Measurements from ENCODE around the gene C10orf67. TPM values are rescaled to one million over a fixed set of nuclear protein-coding genes. Genes with fewer than 3 reads are reported as not detected.

The C10orf67 gene
- total RNA-seq, 1 donor: not detected

DNA sequence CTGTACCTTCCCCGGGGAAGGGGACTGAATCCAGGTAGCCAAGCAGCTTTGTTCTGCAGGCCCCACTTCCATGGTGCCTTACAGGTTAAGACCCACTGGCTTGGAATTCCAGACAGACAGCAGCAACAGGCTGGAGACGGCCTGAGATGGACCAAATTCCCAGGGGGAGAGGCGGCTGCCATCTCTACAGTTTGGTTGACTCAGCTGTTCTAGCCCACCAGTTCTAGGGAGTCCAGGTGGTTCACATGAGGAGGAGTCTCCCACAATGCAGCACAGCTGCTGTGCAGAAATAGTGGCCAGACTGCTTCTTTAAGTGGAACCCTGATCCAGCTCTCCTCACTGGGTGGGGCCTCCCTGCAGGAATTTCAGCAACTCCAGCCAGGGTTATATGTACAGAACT is 74.1 kb downstream of the C10orf67 start:
- no peaks in the 10 kb centered on the region for H3K79me2 ChIP-seq (ENCODE audit: insufficient read depth, low read length)
- no peaks in the 10 kb centered on the region for H4K20me1 ChIP-seq (ENCODE audit: insufficient read depth, low read length)
- DNase-seq (ENCODE audit: insufficient read length, low spot score, missing footprints): no peak
- no peaks in the 10 kb centered on the region for H3K9me3 ChIP-seq (ENCODE audit: low read depth, low read length)
- no peak overlapping the region for H2AFZ ChIP-seq (ENCODE audit: low read length)
- H3K27ac ChIP-seq (ENCODE audit: low read depth, low read length): no peak overlapping the region
- no peak overlapping the region for H3K4me3 ChIP-seq (ENCODE audit: insufficient read depth, low read length)
- H3K36me3 ChIP-seq (ENCODE audit: insufficient read depth, low read length): no peaks in the 10 kb centered on the region
- no peaks in the 10 kb centered on the region for H3K4me1 ChIP-seq (ENCODE audit: insufficient read depth, low read length)
- TF ChIP-seq CTCF (IDR thresholded peaks at IDR 0.05; ENCODE audit: extremely low read depth, low read depth, low read length): no peak
- no peak overlapping the region for H3K4me2 ChIP-seq (ENCODE audit: insufficient read depth, low read length)
- no peaks in the 10 kb centered on the region for H3K27me3 ChIP-seq (ENCODE audit: insufficient read depth, low read length)

- Histone ChIP-seq H3K27me3 (ENCODE audit: insufficient read depth, low read length) (no peaks in the 10 kb centered on the region), H3K4me3 (ENCODE audit: insufficient read depth, low read length) (no peak overlapping the region), H3K36me3 (ENCODE audit: insufficient read depth, low read length) (no peaks in the 10 kb centered on the region), H3K27ac (ENCODE audit: low read depth, low read length) (no peak overlapping the region), H3K9me3 (ENCODE audit: low read depth, low read length) (no peaks in the 10 kb centered on the region), H3K4me2 (ENCODE audit: insufficient read depth, low read length) (no peak overlapping the region), H3K79me2 (ENCODE audit: insufficient read depth, low read length) (no peaks in the 10 kb centered on the region), H3K4me1 (ENCODE audit: insufficient read depth, low read length) (no peaks in the 10 kb centered on the region), H2AFZ (ENCODE audit: low read length) (no peak overlapping the region), H4K20me1 (ENCODE audit: insufficient read depth, low read length) (no peaks in the 10 kb centered on the region)
- DNase-seq (ENCODE audit: insufficient read length, low spot score, missing footprints): peak; percentile 23
- no peak for TF ChIP-seq CTCF (IDR thresholded peaks at IDR 0.05; ENCODE audit: extremely low read depth, low read depth, low read length)
These were observed 81.0 kb downstream of the C10orf67 start for GRCh38 chr10:23263441-23264164.

DNA sequence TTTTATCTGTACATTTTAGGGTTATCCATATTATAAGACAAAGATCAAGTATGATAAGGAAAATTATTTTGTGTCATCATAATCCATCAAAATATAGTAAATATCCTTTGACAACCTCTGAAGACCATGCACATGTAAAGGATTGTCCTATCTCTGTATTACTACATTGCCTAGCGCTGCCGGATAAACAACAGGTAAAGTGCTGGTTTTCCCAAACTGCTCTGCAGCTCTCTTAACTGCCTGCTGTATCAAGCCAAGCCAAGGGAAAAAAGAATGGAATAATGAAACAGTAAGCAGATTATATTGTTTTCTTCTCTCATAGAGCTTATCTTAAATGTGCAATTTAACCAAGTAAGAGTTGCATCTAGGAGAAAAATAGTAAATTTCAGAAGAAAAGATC is 81.7 kb downstream of the C10orf67 start:
- no peak overlapping the region for H3K4me3 ChIP-seq (ENCODE audit: insufficient read depth, low read length)
- no peak overlapping the region for H2AFZ ChIP-seq (ENCODE audit: low read length)
- no peak for TF ChIP-seq CTCF (IDR thresholded peaks at IDR 0.05; ENCODE audit: extremely low read depth, low read depth, low read length)
- no peaks in the 10 kb centered on the region for H3K27me3 ChIP-seq (ENCODE audit: insufficient read depth, low read length)
- DNase-seq (ENCODE audit: insufficient read length, low spot score, missing footprints): no peak
- no peaks in the 10 kb centered on the region for H3K36me3 ChIP-seq (ENCODE audit: insufficient read depth, low read length)
- H3K79me2 ChIP-seq (ENCODE audit: insufficient read depth, low read length): no peaks in the 10 kb centered on the region
- no peak overlapping the region for H3K4me2 ChIP-seq (ENCODE audit: insufficient read depth, low read length)
- H3K9me3 ChIP-seq (ENCODE audit: low read depth, low read length): no peaks in the 10 kb centered on the region
- no peaks in the 10 kb centered on the region for H4K20me1 ChIP-seq (ENCODE audit: insufficient read depth, low read length)
- no peak overlapping the region for H3K27ac ChIP-seq (ENCODE audit: low read depth, low read length)
- H3K4me1 ChIP-seq (ENCODE audit: insufficient read depth, low read length): no peaks in the 10 kb centered on the region

DNA sequence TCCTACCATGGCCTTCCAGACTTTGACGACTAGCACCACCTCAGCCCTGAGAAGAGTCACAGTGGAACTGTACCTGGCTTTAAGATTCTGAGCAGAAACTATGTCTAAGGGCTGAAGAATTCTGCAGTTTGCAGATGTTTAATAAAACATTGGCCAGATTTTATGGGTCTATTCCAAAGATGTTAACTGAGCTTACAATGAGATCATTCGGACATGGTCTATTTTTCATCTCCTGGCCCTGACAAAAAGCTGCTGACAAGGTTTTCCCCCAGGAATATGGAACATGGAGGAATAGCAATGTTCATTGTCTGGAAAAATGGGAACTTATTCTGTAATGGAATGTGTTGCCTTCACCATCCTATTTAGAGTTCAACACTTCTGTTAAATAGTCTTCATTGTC is 86.1 kb downstream of the C10orf67 start:
- no peak overlapping the region for H3K4me2 ChIP-seq (ENCODE audit: insufficient read depth, low read length)
- H3K79me2 ChIP-seq (ENCODE audit: insufficient read depth, low read length): no peaks in the 10 kb centered on the region
- TF ChIP-seq CTCF (IDR thresholded peaks at IDR 0.05; ENCODE audit: extremely low read depth, low read depth, low read length): no peak
- no peak overlapping the region for H3K4me3 ChIP-seq (ENCODE audit: insufficient read depth, low read length)
- no peaks in the 10 kb centered on the region for H4K20me1 ChIP-seq (ENCODE audit: insufficient read depth, low read length)
- DNase-seq (ENCODE audit: insufficient read length, low spot score, missing footprints): no peak
- H3K36me3 ChIP-seq (ENCODE audit: insufficient read depth, low read length): no peaks in the 10 kb centered on the region
- H3K9me3 ChIP-seq (ENCODE audit: low read depth, low read length): no peaks in the 10 kb centered on the region
- H2AFZ ChIP-seq (ENCODE audit: low read length): no peak overlapping the region
- H3K27ac ChIP-seq (ENCODE audit: low read depth, low read length): no peak overlapping the region
- H3K27me3 ChIP-seq (ENCODE audit: insufficient read depth, low read length): no peaks in the 10 kb centered on the region
- no peaks in the 10 kb centered on the region for H3K4me1 ChIP-seq (ENCODE audit: insufficient read depth, low read length)
